NCI-H2196 treated with DMSO at 0.1 percent for 48 hours (cell line): ENCODE results near the gene TSKS.

Source experiments
- DNase-seq: peaks from one replicate; lab custom pipeline; 2025; ENCODE audit not compliant: unreplicated experiment; lab: John Stamatoyannopoulos, UW

TSKS gene

GRCh38 chr19:49798574-49798973, 35.5 kb upstream of the TSKS start:
- no peak for DNase-seq

- DNase-seq: no peak
Observed at GRCh38 chr19:49795615-49796014, 32.5 kb upstream of the TSKS start.

- no peak for DNase-seq
Observed at GRCh38 chr19:49793561-49793840, 30.4 kb upstream of the TSKS start.

GRCh38 chr19:49792829-49793560, 29.9 kb upstream of the TSKS start:
- no peak for DNase-seq

- DNase-seq: no peak
Observed at GRCh38 chr19:49791776-49792445, 28.8 kb upstream of the TSKS start.

- DNase-seq: no peak
Observed at GRCh38 chr19:49790866-49791265, 27.8 kb upstream of the TSKS start.

GRCh38 chr19:49788857-49789256, 25.8 kb upstream of the TSKS start:
- no peak for DNase-seq

- DNase-seq: no peak
Observed at GRCh38 chr19:49787746-49788145, 24.6 kb upstream of the TSKS start.

- DNase-seq: no peak
Observed at GRCh38 chr19:49786376-49786820, 23.3 kb upstream of the TSKS start.

- DNase-seq: no peak
Observed at GRCh38 chr19:49782515-49782914, 19.4 kb upstream of the TSKS start.

- no peak for DNase-seq
Observed at GRCh38 chr19:49781394-49781793, 18.3 kb upstream of the TSKS start.

- no peak for DNase-seq
Observed at GRCh38 chr19:49780861-49781260, 17.8 kb upstream of the TSKS start.

GRCh38 chr19:49779731-49780555, 16.8 kb upstream of the TSKS start:
- DNase-seq: no peak

GRCh38 chr19:49776371-49776764, 13.3 kb upstream of the TSKS start:
- no peak for DNase-seq

- DNase-seq: no peak
Observed at GRCh38 chr19:49775742-49776370, 12.8 kb upstream of the TSKS start.

GRCh38 chr19:49774969-49775368, 11.9 kb upstream of the TSKS start:
- DNase-seq: no peak

GRCh38 chr19:49773663-49774350, 10.7 kb upstream of the TSKS start:
- no peak for DNase-seq

GRCh38 chr19:49772850-49773432, 9.8 kb upstream of the TSKS start:
- DNase-seq: no peak

- DNase-seq: no peak
Observed at GRCh38 chr19:49771674-49772139, 8.6 kb upstream of the TSKS start.

GRCh38 chr19:49770529-49770928, 7.4 kb upstream of the TSKS start:
- no peak for DNase-seq
